ENCODE measurements around the gene GCNT2. TPM values are rescaled to one million over a fixed set of nuclear protein-coding genes. Genes with fewer than 3 reads are reported as not detected.
"Not testable (repeated sequence)": the region's sequence is repeated elsewhere in the genome, so short reads cannot be mapped to it uniquely, and the experiment has no call there.

The GCNT2 gene
- polyA plus RNA-seq, 1 donor = 2.9 TPM

DNA sequence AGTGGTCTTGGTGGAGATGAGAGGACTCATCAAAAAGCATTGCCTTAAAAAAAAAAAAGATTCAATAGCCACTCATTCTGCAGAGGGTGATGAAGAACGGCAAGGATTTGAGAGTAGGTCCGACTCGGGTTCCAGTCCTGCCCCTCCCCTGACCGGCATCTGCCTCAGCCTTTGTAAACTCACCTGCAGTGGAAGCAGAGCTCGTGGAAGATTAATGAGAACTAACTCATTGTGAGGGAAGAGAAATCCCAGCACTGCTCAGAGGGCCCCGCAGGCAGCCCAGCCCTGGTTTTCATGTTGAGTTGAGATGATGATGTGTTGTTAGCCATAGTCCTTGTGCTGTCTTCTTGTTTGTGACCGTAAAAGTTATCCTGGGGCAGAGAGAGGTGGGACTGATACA lies 59.4 kb downstream of the GCNT2 start:
- DNase-seq (ENCODE audit: low read depth) = no peak

DNA sequence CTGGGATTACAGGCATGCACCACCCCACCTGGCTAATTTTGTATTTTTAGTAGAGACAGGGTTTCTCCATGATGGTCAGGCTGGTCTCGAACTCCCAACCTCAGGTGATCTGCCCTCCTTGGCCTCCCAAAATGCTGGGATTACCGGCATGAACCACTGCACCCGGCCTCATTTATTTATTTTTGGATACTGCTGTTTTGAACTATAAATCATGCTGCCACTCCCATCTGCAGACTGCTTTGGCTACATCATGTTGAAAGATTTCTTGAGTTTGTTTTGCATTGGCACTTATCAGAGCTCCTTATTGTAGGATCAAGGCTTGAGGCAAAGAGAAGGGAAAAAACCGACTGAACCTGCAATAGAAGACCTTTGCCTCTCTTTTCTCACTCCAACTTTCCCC lies 60.3 kb downstream of the GCNT2 start:
- DNase-seq (ENCODE audit: low read depth) = not testable (repeated sequence)

DNA sequence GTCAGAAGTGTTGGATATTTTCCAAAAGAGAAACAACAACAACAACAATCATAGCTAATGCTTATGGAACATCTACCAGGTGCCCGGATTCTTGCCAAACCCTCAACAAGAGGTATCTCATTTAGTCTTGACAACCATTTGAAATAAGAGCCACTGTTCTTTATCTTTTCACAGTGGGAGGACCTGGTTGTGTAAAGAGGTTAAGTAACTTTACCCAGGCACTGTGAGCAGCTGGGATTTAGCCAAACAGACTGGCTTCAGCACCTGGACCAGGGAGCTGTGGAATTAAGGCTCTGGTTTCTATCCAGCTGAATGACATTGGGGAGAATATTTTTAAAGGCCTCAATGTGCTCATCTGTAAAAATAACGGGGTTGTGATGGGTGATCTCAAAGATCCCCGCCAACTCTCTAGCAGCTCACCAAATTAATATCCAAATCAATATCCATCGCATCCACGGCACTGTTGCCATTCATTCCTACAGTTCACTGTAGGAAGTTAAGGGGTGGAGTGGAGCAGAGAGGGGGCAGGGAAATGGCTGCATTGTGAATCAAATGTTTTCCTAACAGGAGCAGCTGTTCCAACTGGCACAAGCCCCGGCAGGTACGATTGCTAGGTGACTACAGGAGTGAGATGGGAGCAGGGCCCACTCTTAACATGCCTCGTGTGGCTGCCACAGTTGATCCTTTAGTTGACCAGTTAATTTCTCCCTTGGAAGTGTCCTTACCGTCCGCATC lies 61.8 kb downstream of the GCNT2 start:
- DNase-seq (ENCODE audit: low read depth) = no peak

DNA sequence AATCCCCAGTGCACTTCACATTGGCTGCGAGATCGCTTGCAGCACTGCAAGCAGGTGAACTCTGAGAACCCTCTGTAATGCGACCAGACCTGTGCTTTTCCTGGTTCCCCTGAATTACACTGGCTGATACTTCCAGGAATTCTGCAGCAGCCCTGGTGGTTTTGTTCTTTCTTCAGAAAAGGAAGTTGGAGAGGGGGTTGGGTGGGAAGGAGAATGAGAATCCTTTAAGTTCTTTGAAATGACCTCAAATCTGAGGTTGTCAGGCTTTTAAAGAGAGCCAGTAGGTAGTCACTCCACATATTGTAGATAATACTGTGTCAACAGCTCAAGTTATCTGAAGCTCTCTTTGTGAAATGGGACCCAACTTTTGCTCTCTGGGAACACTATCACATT lies 62.4 kb downstream of the GCNT2 start:
- DNase-seq (ENCODE audit: low read depth) = no peak

DNA sequence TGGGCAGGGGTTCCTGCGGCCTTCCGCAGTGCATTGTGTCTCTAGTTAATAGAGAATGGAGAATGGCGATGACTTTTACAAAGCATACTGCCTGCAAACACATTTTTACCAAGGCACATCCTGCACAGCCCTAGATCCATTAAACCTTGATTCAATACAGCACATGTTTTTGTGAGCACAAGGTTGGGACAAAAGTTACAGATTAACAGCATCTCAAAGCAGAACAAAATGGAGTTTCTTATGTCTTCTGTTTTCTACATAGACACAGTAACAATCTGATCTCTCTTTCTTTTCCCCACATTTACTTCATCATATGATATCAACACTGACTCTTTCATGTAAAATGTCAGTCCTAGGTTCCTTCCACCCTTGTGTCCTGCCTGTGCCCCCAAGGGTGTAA lies 63.5 kb downstream of the GCNT2 start:
- DNase-seq (ENCODE audit: low read depth) = no peak

DNA sequence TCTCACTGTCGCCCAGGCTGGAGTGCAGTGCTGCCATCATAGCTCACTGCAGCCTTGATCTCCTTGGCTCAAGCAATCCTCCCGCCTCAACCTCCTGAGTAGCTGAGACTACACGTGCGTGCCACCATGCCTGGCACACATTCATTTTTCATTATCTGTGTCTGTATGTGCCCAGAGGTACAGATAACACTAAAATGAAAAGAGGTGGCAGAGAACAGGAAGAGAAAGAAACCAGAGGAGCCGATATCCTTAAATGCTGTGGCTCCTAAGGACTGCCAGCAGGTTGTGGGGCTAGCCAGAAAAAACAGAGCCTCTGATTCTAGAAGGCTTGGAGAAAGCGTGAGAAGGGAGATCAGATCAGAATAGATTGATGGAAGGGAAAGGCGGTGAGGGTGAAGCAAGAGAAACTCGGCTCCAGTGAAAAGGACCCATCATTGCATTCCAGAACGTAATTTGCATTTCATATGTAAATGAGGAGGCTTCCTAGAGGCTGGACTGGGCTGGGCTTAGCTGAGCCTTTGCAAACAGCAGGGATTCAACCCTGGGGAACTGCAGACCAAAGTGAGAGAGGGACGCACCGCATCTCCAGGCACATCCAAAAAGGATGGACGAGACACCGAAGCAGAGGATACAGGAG lies 64.2 kb downstream of the GCNT2 start:
- DNase-seq (ENCODE audit: low read depth) = no peak

DNA sequence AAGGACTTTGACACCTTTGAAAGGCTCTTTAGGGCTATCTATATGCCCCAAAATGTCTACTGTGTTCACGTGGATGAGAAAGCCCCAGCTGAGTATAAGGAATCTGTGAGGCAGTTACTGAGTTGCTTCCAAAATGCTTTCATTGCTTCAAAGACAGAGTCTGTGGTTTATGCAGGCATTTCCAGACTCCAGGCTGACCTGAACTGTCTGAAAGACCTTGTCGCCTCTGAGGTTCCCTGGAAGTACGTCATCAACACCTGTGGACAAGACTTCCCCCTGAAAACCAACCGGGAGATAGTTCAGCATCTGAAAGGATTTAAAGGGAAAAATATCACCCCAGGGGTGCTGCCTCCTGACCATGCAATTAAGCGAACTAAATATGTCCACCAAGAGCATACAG lies 65.2 kb downstream of the GCNT2 start:
- DNase-seq (ENCODE audit: low read depth) = no peak

DNA sequence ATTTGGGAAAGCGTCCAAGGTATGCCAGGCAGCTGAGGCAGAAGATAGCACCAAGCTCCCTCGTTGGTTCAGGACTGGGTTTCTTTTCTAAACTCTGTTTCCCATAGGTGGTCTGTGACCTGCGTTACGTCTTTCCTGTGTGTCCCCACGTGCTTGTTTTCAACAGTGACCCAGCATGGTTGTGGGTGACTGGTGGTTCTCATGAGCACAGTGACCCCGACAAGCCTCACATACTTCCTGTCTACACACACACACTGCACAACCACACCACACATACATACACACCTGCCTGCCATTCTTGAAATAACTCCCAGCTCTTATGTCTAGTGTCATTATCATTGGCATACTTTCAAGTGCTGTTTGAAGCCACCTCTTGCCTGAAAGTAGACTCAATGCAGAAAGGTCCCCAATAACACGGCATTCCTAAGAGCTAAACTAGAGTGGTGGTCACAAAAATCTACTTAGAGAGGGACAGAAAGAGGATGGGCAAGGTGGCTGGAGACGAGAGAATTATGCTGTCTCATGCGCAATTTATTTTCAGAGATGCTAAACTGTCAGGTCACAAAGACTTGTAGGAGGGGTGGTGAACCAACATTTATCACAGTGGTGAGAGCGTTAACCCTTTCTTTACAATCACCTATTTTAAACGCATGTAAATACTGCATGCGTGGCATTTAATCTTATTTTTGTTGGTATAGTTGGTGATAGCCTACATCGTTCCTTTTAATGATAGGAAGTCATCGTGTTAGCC lies 66.7 kb downstream of the GCNT2 start:
- DNase-seq (ENCODE audit: low read depth) = no peak

DNA sequence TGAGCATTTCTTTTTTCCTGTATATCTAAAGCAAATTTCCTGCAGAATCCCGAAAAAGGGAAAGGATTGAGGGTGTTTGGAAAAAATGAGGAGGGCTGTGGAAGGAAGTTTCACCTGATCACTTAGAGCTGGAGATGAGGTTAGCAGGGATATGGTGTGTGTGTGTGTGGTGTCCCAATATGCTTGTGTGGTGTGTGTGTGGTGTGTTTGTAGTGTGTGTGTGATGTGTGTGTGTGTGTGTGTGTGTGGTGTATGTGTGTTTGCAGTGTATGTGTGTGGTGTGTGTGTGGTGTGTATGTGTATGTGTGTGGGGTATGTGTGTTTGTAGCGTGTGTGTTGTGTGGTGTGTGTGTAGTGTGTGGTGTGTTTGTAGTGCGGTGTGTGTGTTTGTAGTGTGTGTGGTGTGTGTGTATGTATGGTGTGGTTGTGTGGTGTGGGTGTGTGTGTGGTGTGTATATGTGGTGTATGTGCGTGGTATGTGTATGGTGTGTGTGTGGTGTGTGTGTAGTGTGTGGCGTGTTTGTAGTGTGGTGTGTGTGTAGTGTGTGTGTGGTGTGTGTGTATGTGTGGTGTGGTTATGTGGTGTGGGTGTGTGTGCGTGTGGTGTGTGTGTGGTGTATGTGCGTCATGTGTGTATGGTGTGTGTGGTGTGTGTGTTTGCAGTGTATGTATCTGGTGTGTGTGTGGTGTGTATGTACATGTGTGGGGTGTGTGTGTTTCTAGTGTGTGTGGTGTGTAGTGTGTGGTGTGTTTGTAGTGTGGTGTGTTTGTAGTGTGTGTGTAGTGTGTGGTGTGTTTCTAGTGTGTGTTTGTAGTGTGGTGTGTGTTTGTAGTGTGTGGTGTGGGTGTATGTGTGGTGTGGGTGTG lies 67.6 kb downstream of the GCNT2 start:
- no peak for DNase-seq (ENCODE audit: low read depth)

DNA sequence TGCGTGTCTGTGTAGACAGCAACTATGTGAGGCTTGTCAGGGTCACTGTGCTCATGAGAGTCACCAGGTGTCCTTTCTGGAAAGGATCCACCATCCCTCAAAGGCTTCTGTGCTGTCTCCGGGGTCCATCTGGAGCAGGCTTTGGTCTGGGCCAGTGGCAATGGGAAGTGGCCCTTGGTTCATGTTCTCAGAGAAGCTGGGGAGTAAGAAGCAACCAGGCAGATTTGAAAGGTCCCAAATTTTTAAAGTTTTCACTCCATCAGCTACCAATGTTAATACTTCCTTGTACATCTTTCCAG lies 68.2 kb downstream of the GCNT2 start:
- DNase-seq (ENCODE audit: low read depth) = no peak

DNA sequence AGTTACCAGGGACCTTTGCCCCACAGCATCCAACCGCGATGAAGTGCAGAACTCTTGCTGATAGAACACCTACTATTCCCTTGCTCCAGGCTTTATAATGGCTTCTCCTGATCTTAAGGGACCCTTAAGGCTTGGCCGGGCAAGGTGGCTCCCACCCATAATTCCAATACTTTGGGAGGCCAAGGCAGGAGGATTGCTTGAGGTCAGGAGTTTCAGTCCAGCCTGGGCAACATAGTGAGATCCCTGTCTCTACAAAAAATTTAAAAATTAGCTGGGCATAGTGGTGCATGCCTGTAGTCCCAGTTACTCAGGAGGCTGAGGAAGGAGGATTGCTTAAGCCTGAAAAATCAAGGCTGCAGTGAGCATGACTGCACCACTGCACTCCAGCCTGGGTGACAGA lies 68.8 kb downstream of the GCNT2 start:
- DNase-seq (ENCODE audit: low read depth) = no peak

DNA sequence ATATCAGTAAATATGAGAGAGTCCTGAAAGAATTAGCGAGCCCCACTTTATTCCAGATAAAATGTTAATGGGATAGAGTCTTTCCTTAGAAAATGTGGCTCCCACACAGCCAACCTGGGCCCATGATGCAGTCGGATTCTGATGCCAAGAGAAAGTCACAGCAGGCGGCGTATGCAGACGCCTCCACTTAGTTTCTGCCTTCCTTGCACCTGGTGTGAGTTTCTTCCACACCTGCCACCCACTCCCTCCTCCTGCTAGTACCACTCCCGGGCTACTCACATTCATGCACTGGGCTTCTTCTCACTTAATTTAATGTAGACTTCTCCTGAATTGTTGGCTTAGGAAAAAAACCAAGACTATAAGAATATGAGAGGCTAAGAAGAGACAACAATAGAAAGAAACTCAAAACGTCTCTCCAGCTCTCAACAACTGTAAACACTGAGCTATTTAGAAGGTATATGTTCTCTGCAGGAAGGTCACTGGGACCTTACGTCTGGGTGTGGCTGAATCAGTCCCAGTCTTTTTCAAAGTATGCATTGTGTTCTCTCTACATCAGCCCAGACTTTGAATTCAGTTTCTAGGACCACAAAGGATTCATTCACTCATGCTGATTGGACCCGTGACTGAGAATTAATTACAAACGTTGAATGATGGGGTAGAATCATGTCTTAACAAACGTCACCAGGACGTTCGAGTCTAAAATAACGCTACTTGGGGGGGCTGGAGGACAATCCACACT lies 70.4 kb downstream of the GCNT2 start:
- DNase-seq (ENCODE audit: low read depth) = no peak

DNA sequence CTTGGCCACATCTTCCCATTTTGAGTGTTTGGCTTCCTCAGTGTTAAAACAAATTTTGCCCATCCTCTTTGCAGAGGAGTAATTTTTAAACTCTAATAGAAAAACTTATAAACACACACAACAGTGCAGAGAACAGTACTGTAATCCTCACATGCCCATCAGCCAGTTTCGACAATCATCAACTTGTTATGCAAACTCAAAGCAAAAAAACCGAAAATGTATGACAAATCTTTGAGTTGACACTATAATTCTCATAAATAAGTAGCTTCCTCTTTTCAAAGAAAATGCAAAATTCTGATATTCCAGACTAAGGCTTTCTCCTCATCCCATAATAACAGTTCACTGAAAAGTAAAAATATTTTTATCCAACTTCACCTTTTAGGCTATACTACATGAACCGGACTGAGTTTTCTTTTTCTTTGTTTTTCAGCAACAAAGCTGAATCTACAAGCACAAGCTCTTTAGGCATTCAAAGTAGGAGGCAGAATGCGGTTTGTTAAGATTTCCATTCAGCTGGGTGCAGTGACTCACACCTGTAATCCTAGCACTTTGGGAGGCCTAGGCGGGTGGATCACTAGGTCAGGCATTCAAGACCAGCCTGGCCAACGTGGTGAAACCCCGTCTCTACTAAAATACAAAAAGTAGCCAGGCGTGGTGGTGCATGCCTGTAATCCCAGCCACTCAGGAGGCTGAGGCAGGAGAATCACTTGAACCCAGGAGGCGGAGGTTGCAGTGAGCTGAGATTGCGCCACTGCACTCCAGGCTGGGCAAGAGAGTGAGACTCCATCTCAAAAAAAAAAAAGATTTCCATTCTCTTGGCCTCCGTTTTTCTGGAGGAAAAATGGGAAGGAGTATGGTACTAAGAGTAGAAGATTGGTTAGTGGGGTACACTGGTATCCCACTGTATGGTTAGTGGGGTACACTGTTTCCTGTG lies 74.8 kb downstream of the GCNT2 start:
- DNase-seq (ENCODE audit: low read depth) = no peak

DNA sequence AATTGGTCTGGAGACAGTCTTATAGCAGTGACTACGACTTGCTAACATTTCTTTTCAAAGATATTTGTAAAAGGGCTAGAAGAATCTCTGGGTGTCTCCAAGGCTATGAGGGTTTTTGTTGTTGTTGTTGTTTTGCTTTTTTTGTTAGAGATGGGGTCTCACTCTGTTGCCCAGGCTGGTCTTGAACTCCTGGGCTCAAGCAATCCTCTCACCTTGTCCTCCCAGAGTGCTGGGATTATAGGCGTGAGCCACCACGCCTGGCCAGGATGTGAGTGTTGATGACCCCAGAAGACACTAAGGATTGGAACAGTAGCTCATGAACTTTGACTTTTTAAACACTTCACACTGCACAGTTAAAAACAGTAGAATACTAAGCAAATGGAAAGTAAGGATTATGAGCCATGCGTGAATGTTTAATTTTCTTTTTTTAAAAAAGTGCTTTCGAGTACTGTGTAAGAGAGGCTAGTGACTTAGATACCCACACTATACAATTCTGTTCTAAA lies 76.4 kb downstream of the GCNT2 start:
- DNase-seq (ENCODE audit: low read depth) = no peak

DNA sequence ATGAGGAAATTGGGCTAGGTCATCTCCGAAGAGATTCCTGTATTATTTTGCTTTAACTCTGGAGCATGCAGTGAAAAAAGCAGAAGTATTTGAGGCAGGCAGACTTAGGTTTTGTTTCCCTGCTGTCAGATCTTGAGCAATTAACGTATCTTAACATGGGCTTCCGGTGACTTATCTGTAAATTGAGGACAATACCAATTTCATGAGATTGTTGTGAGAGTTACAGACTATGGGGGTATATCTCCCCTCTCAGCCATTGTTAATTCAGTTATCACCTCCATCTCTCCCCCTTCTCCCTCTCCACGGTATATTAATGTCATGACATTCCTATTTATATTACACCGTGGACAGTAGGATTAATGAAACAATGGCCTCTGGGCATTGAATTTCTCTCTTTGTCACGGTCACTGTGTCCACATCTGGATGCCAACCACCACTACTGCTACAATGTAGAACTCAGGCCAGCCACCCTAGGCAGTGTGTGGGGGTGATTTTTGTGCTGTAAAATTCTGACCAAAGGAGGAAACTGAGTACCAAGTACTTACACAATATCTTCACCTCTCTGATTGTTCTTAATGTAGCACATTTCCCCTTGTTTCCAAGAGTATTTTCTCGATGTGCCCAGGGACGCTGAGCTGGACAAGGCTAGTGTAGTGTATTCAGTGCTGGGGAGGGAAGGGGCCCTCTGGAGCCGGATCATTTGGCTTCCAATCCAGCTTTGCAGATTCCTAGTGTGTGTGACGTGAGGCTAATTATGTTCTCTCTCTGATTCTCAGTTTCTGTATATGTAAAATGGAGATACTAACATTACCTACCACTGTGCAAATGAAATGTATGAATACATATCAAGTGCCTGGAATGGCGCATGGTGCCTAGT lies 77.2 kb downstream of the GCNT2 start:
- DNase-seq (ENCODE audit: low read depth) = no peak

DNA sequence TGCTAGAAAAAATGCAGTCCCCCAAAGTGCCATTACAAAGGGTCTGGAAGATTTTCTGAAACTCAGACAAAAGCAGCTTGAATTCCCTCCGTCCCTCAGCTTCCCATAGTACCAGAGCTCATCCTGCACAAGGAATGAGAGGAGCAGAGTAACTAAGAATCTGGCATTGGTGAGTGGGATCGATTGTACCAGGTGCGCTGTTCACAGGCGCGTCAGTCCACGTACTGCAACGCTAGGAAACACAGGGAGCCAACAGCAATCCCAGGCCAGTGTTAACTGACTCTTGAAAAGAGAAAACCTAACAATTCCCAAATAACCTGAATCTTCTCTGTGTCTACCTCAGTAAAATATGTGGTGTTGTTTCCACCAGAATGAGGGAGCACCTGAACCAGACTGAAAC lies 77.9 kb downstream of the GCNT2 start:
- no peak for DNase-seq (ENCODE audit: low read depth)

DNA sequence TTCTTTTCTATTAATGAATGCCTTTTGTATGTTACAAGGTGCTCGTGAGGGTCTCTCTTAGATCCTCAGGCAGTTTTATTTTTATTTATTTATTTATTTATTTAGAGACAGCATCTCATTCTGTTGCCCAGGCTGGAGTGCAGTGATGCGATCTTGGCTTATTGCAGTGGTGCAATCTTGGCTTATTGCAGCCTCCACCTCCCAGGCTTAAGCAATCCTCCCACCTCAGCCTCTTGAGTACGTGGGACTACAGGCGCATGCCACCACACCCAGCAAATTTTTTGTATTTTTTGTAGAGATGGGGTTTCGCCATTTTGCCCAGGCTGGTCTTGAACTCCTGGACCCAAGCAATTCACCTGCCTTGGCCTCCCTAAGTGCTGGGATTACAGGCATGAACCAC lies 79.5 kb downstream of the GCNT2 start:
- DNase-seq (ENCODE audit: low read depth) = not testable (repeated sequence)

DNA sequence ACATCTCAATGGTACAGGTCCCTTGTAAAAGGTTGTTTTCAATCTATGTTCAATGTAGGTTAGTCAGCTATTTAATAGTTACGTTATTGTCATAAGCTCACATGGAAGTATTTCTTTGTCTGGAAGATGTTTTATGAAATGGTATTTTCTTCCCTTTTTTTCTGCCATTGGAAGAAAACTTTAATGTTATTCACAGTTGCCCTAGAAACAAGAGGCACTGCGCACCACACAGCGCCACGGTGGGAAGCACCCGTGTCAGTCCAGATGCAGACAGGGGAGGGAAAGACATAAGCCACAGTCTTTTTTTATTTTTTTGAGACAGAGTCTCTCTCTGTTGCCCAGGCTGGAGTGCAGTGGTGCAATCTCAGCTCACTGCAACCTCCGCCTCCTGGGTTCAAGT lies 82.1 kb downstream of the GCNT2 start:
- no peak for DNase-seq (ENCODE audit: low read depth)

DNA sequence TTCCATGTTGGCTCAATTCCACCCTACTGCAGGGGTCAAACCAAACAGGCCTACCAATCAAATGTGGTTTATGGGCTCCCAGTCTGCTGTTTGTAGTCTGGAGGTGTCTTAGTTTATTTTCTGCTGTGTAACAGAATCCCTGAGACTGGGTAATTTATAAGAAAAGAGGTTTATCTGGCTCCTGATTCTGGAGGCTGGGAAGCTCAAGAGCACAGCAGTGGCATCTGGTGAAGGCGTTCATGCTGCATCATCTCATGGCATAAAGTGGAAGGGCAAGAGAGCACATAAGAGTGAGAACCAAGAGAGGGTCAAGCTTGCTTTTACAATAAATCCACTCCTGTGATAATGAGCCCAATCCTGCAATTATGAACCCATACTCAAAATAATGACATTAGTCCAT lies 87.9 kb downstream of the GCNT2 start:
- DNase-seq (ENCODE audit: low read depth) = no peak
